GM12878 (cell line): ENCODE measurements around the gene PMAIP1. TPM values are rescaled to one million over a fixed set of nuclear protein-coding genes. Genes with fewer than 3 reads are reported as not detected.

Experiments
- ATF7 ChIP-seq: fragments of 450-650 bp; IDR thresholded peaks from 2 replicates; pipeline ENCODE4 v1.6.1; 2016; ENCODE audit warnings: low read depth, mild to moderate bottlenecking
- REST ChIP-seq: IDR thresholded peaks from 2 replicates; pipeline ENCODE4 v1.6.1; 2012; ENCODE audit warnings: mild to moderate bottlenecking, low read depth, low read length
- STAT1 ChIP-seq: fragments of 450-650 bp; conservative IDR thresholded peaks from 2 replicates; pipeline ENCODE4 v1.6.1; 2014; ENCODE audit warnings: antibody characterized with exemption, mild to moderate bottlenecking
- TARDBP ChIP-seq: IDR thresholded peaks from 2 replicates; pipeline ENCODE4 v1.6.1; 2016; ENCODE audit warnings: borderline replicate concordance
- TBL1XR1 ChIP-seq: IDR thresholded peaks from 2 replicates; pipeline ENCODE4 v1.6.1; 2012; ENCODE audit warnings: low read depth, low read length, improper control_type of control experiment
- TCF3 ChIP-seq: IDR thresholded peaks from 2 replicates; pipeline ENCODE4 v1.6.1; 2012; ENCODE audit warnings: low read depth, mild to moderate bottlenecking, low read length, borderline replicate concordance; ENCODE audit not compliant: insufficient read depth
- ZNF24 ChIP-seq: fragments of 450-650 bp; IDR thresholded peaks from 2 replicates; pipeline ENCODE4 v1.6.1; 2017; ENCODE audit warnings: antibody characterized with exemption, mild to moderate bottlenecking
- ZNF592 ChIP-seq: fragments of 450-650 bp; IDR thresholded peaks from 2 replicates; pipeline ENCODE4 v1.6.1; 2017; ENCODE audit warnings: mild to moderate bottlenecking, moderate library complexity
- ZNF622 ChIP-seq: fragments of 450-650 bp; IDR thresholded peaks from 2 replicates; pipeline ENCODE4 v1.6.1; 2017; ENCODE audit warnings: mild to moderate bottlenecking, inconsistent platforms
- polyA plus RNA-seq, 11 experiments: library from polyadenylated mRNA; depleted of rRNA in 4 of 11; unstranded in 6 of 11; stranded (reverse) in 5 of 11; fragments of >200 nt; fragmentation: Nextera tagmentation in 4 of 11; fragmentation: Illumina TruSeq in 1 of 11; extraction: Ambion mirVana in 4 of 11; extraction: Trizol in 1 of 11; gene quantifications; 1 replicate in 1 of 11; 2 replicates in 10 of 11; pipeline versions ENCODE4 v1.2.1 to v1.2.3, GENCODE V29; 2011 to 2016; ENCODE audit warnings: inconsistent platforms in 2 of 11, missing spikeins in 2 of 11, low read depth in 1 of 11
- total RNA-seq, 4 experiments: library from RNA; depleted of rRNA in 3 of 4; stranded (reverse); fragments of >200 nt in 3 of 4; fragmentation: Illumina TruSeq in 1 of 4; extraction: Trizol in 1 of 4; gene quantifications; 2 replicates each; pipeline versions ENCODE4 v1.2.1 to v1.2.3, GENCODE V29; 2013 to 2021
- TF ChIP-seq, protein P1 (sequence below): IDR thresholded peaks from 2 replicates; pipeline ENCODE4 v1.6.1; 2011; ENCODE audit warnings: mild to moderate bottlenecking, low read depth, low read length, moderate library complexity; ENCODE audit not compliant: insufficient replicate concordance

Gene PMAIP1
- total and polyA plus RNA-seq, 10 of the 15 experiments (the other 5 are each of a cell fraction or from before 2014, with no cell fraction given): 74.0 to 219 (median 112) TPM

GRCh38 chr18:59900222-59901128 lies 679 bp downstream of the PMAIP1 start (continued):
- no peak for TF ChIP-seq ZNF592
- peak; percentile 76 for TF ChIP-seq ATF7
- TF ChIP-seq, protein P1, sequence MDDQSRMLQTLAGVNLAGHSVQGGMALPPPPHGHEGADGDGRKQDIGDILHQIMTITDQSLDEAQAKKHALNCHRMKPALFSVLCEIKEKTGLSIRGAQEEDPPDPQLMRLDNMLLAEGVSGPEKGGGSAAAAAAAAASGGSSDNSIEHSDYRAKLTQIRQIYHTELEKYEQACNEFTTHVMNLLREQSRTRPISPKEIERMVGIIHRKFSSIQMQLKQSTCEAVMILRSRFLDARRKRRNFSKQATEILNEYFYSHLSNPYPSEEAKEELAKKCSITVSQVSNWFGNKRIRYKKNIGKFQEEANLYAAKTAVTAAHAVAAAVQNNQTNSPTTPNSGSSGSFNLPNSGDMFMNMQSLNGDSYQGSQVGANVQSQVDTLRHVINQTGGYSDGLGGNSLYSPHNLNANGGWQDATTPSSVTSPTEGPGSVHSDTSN: no peak
- no peak for TF ChIP-seq STAT1
- no peak; the same call in 1 of the 2 replicates for TF ChIP-seq TBL1XR1
- TF ChIP-seq ZNF24: peak; percentile 52; the same call in 1 of the 2 replicates
- TF ChIP-seq REST: 0 out of 2 replicates have a peak, but pooled peaks have one; percentile 10
- TF ChIP-seq TCF3: no peak; the same call in 1 of the 2 replicates
- TF ChIP-seq ZNF622: no peak
- TF ChIP-seq TARDBP: no peak
- TF ChIP-seq, all 136 proteins: peak for 43
